Sigmoid colon (tissue), 7 donors: Measurements from ENCODE around the gene INPP5F. TPM values are rescaled to one million over a fixed set of nuclear protein-coding genes. Genes with fewer than 3 reads are reported as not detected.

ENCODE experiments used
- DNase-seq: peaks from one replicate; pipeline ENCODE4 v3.0.0-alpha.2; 2019
- H3K27ac ChIP-seq, 4 donors: fragments of 200-600 bp; sonication (generic); one replicate each; pipeline ENCODE4 v1.5.1; 2016 to 2019; ENCODE audit warnings: mild to moderate bottlenecking in 1 of 4
- H3K27me3 ChIP-seq, 3 donors: fragments of 200-600 bp; sonication (generic); one replicate each; pipeline ENCODE4 v1.5.1; 2019; ENCODE audit warnings: mild to moderate bottlenecking in 1 of 3
- H3K36me3 ChIP-seq, 4 donors: fragments of 200-600 bp; sonication (generic); one replicate each; pipeline ENCODE4 v1.5.1; 2016 to 2019
- H3K4me1 ChIP-seq, 4 donors: fragments of 200-600 bp; sonication (generic); one replicate each; pipeline ENCODE4 v1.5.1; 2017 to 2019
- H3K4me3 ChIP-seq, 4 donors: fragments of 200-600 bp; sonication (generic); one replicate each; pipeline ENCODE4 v1.5.1; 2017 to 2019; ENCODE audit warnings: mild to moderate bottlenecking in 2 of 4, moderate library complexity in 1 of 4
- H3K9me3 ChIP-seq, 4 donors: fragments of 200-600 bp in 3 of 4; sonication (generic) in 3 of 4; one replicate each; pipeline versions ENCODE4 v1.5.1 to v1.6.1; 2013 to 2019
- CTCF ChIP-seq, 4 experiments: fragments of 450-650 bp in 3 of 4; fragments of 200-600 bp in 1 of 4; IDR thresholded peaks; one replicate each; pipeline ENCODE4 v1.5.1; 2016 to 2019; ENCODE audit warnings: antibody characterized with exemption in 4 of 4, mild to moderate bottlenecking in 3 of 4, moderate library complexity in 2 of 4
- EP300 ChIP-seq, 4 donors: sonication (generic); formaldehyde crosslinking; IDR thresholded peaks; one replicate each; pipeline ENCODE4 v1.6.1; 2017; ENCODE audit warnings: antibody characterized with exemption in 4 of 4
- POLR2A ChIP-seq, 2 donors: fragments of 450-650 bp; IDR thresholded peaks; one replicate each; pipeline ENCODE4 v1.6.1; 2016; ENCODE audit warnings: antibody characterized with exemption in 2 of 2, mild to moderate bottlenecking in 2 of 2, moderate library complexity in 2 of 2
- POLR2AphosphoS5 ChIP-seq, 4 donors: sonication (generic); formaldehyde crosslinking; IDR thresholded peaks; one replicate each; pipeline ENCODE4 v1.6.1; 2017; ENCODE audit warnings: antibody characterized with exemption in 4 of 4
- WGBS, 2 donors: extraction: QIAGEN DNeasy Blood & Tissue Kit; methylation state at CpG; one replicate each; pipeline ENCODE4 v1.1.7; 2013; 5-methylcytosine and 5-hydroxymethylcytosine counted together
- intact Hi-C: fragments of 100-400 bp; cut with DNase I; formaldehyde crosslinking; loops from one replicate; pipeline ENCODE4 v1.15.1; 2023
- polyA plus RNA-seq, 3 donors: library from polyadenylated mRNA; stranded (reverse); fragments of 200-250 nt; gene quantifications; one replicate each; pipeline ENCODE4 v1.2.3, GENCODE V29; 2013
- total RNA-seq, 4 donors: library from RNA; depleted of rRNA; stranded (reverse); fragments of >200 nt; gene quantifications; one replicate each; pipeline ENCODE4 v1.1.0, GENCODE V29; 2016
- donor health status: healthy with polysubstance abuse.
- donor health status: Bipolar disorder and iron deficiency.
- donor health status: healthy.

Gene INPP5F
- total and polyA plus RNA-seq, 7 donors, result 4.4 to 22.2 (median 16.0) TPM

GRCh38 chr10:119762035-119762434, 36.2 kb downstream of the INPP5F start:
- Histone ChIP-seq H3K4me3 (no peak overlapping the region), H3K36me3 (no peaks in the 10 kb centered on the region), H3K27ac (peak overlapping the region; percentile 64 to 81 (median 77)), H3K27me3 (no peaks in the 10 kb centered on the region), H3K4me1 (peaks cover 0 to 51% (median 45%) of the 10 kb centered on the region in 4 donors), H3K9me3 (no peaks in the 10 kb centered on the region)
- intact Hi-C loops, result loop anchor here (5.0 kb wide), 1 partner anchor 55 kb away; no protein-coding TSS in a partner anchor
- no peak for DNase-seq
- TF ChIP-seq POLR2AphosphoS5 (IDR thresholded peaks at IDR 0.05), result no peak
- no peak for TF ChIP-seq EP300 (IDR thresholded peaks at IDR 0.05)
- no peak for TF ChIP-seq CTCF (IDR thresholded peaks at IDR 0.05)
- TF ChIP-seq POLR2A (IDR thresholded peaks at IDR 0.05), result no peak
- WGBS, 2 donors, result 93 to 94% methylated on average over 3 of the region's 3 CpGs

- no peak for DNase-seq
- Histone ChIP-seq H3K27me3 (no peaks in the 10 kb centered on the region), H3K4me3 (no peak overlapping the region), H3K9me3 (no peaks in the 10 kb centered on the region), H3K27ac (peak overlapping the region in 3 of 4 donors; percentile 64 to 81 (median 79)), H3K36me3 (no peaks in the 10 kb centered on the region), H3K4me1 (peaks cover 0 to 56% (median 46%) of the 10 kb centered on the region in 4 donors)
- TF ChIP-seq EP300 (IDR thresholded peaks at IDR 0.05) (no peak), CTCF (IDR thresholded peaks at IDR 0.05) (no peak), POLR2AphosphoS5 (IDR thresholded peaks at IDR 0.05) (no peak), POLR2A (IDR thresholded peaks at IDR 0.05) (no peak)
- intact Hi-C loops, result loop anchor here (5.0 kb wide), 1 partner anchor 54 kb away; no protein-coding TSS in a partner anchor
- 79 to 89% methylated on average over 8 of the region's 8 CpGs for WGBS, 2 donors
Measured at GRCh38 chr10:119762805-119763798, 37.3 kb downstream of the INPP5F start.

- no peaks in the 10 kb centered on the region for H3K36me3 ChIP-seq
- H3K4me3 ChIP-seq, result no peak overlapping the region
- DNase-seq, result no peak
- 67 to 70% methylated on average over 4 of the region's 4 CpGs for WGBS, 2 donors
- peak overlapping the region; percentile 42 to 80 (median 77) for H3K27ac ChIP-seq
- H3K4me1 ChIP-seq, result peaks cover 0 to 53% (median 50%) of the 10 kb centered on the region in 4 donors
- intact Hi-C loops, result no loop called here
- H3K9me3 ChIP-seq, result no peaks in the 10 kb centered on the region
- H3K27me3 ChIP-seq, result no peaks in the 10 kb centered on the region
- no peak for TF ChIP-seq POLR2A (IDR thresholded peaks at IDR 0.05)
- TF ChIP-seq POLR2AphosphoS5 (IDR thresholded peaks at IDR 0.05), result peak in 3 of 4 donors; percentile 18 to 65 (median 51)
- TF ChIP-seq EP300 (IDR thresholded peaks at IDR 0.05), result peak in 1 of 4 donors; percentile 5
Measured at GRCh38 chr10:119768455-119769094, 42.7 kb downstream of the INPP5F start.

GRCh38 chr10:119769886-119770285, 44.0 kb downstream of the INPP5F start:
- no peak overlapping the region for H3K4me3 ChIP-seq
- TF ChIP-seq POLR2AphosphoS5 (IDR thresholded peaks at IDR 0.05) (peak in 1 of 4 donors; percentile 23), POLR2A (IDR thresholded peaks at IDR 0.05) (no peak)
- no peaks in the 10 kb centered on the region for H3K9me3 ChIP-seq
- peak overlapping the region; percentile 42 to 80 (median 77) for H3K27ac ChIP-seq
- intact Hi-C loops, result no loop called here
- 77% methylated on average over 2 of the region's 2 CpGs for whole genome bisulfite sequencing, 2 donors
- H3K36me3 ChIP-seq, result no peaks in the 10 kb centered on the region
- H3K4me1 ChIP-seq, result peaks cover 0 to 61% (median 52%) of the 10 kb centered on the region in 4 donors
- no peaks in the 10 kb centered on the region for H3K27me3 ChIP-seq
- DNase-seq, result no peak

- no peaks in the 10 kb centered on the region for H3K36me3 ChIP-seq
- 90 to 92% methylated on average over 2 of the region's 2 CpGs for WGBS, 2 donors
- no peaks in the 10 kb centered on the region for H3K9me3 ChIP-seq
- peaks cover 0 to 63% (median 52%) of the 10 kb centered on the region in 4 donors for H3K4me1 ChIP-seq
- H3K4me3 ChIP-seq, result no peak overlapping the region
- TF ChIP-seq CTCF (IDR thresholded peaks at IDR 0.05), result no peak
- TF ChIP-seq POLR2AphosphoS5 (IDR thresholded peaks at IDR 0.05), result no peak
- no peak for TF ChIP-seq POLR2A (IDR thresholded peaks at IDR 0.05)
- no peak for TF ChIP-seq EP300 (IDR thresholded peaks at IDR 0.05)
- H3K27ac ChIP-seq, result peak overlapping the region in 3 of 4 donors; percentile 76 to 80 (median 78)
- no peaks in the 10 kb centered on the region for H3K27me3 ChIP-seq
- DNase-seq, result no peak
- intact Hi-C loops, result no loop called here
Measured at GRCh38 chr10:119770928-119771327, 45.1 kb downstream of the INPP5F start.
